Measurements from ENCODE around the gene NT5C. TPM values are rescaled to one million over a fixed set of nuclear protein-coding genes. Genes with fewer than 3 reads are reported as not detected.
"Not testable (repeated sequence)": the region's sequence is repeated elsewhere in the genome, so short reads cannot be mapped to it uniquely, and the experiment has no call there.

The NT5C gene
- total RNA-seq, 2 experiments from 2014 or later: 71.2 to 74.8 TPM

DNA sequence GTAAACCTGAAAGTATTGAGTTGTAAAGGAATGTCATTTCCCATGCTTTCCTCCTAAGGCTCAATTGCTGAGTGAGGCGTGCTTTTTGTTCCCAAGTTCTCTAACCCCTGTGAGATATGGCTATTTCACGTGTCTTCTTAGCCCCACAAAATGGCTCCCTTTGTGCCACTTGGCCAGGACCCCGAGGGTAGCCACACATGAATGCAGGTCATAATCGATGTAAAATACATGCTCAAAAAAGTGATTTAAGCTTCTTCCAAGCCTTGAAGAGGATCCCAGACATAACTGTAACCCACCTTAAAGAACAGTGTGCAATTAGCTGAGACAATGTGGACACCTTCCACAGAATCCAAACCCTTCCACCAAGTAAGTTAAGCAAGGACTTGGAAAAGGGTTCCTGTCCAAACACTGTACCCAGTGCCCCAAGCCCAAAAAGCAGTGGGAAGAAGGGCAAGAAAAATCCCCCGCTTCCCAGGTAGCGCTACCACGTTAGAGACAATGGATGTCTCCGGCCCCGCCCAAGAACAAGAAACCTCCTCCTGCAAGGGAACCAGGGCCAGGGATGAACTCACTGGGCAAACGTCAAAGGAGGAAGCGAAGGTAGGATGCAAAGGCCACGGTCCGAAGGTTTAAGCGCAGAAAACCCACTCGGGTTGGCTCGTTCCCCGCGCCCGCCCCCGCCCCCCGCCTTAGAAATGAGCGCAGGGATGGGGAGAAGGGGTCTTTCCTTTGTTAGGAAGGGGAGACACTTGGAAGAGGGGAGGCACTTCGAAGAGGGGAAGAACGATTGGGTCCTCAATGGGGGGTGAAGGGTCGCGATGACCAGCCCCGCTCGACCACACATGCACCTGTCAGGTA lies 21.6 kb upstream of the NT5C start:
- DNase-seq: peak; percentile 26
- peak overlapping the region; percentile 88 for H3K27ac Mint-ChIP-seq
- H3K27me3 Mint-ChIP-seq: peaks cover 3% of the 10 kb centered on the region
- H3K4me1 Mint-ChIP-seq: peaks cover 29% of the 10 kb centered on the region
- no peaks in the 10 kb centered on the region for H3K9me3 Mint-ChIP-seq
- H3K4me3 Mint-ChIP-seq: peak overlapping the region; percentile 95
- peaks cover 23% of the 10 kb centered on the region for H3K36me3 Mint-ChIP-seq

DNA sequence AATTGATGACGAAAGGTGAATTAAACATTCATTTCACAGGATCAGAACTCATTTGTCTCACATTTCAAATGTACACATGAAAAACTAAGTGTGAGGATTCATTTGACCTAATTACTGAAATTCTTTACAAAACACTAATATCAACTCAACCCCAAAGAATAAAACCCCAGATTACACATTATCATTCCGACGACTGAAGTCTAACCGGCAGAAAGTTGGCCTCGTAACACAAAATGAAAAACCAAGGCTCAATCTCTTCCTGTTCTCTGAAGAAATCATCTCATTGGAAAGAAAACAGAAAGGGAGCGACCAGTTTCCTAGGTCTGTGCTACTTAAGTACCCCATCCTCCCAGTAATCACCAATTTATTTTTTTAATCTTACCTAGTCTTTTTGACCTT lies 21.0 kb upstream of the NT5C start:
- H3K4me1 Mint-ChIP-seq: peaks cover 29% of the 10 kb centered on the region
- H3K27ac Mint-ChIP-seq: peak overlapping the region; percentile 54
- DNase-seq: no peak
- H3K9me3 Mint-ChIP-seq: no peaks in the 10 kb centered on the region
- H3K36me3 Mint-ChIP-seq: peaks cover 27% of the 10 kb centered on the region
- peaks cover 3% of the 10 kb centered on the region for H3K27me3 Mint-ChIP-seq
- H3K4me3 Mint-ChIP-seq: peak overlapping the region; percentile 95

DNA sequence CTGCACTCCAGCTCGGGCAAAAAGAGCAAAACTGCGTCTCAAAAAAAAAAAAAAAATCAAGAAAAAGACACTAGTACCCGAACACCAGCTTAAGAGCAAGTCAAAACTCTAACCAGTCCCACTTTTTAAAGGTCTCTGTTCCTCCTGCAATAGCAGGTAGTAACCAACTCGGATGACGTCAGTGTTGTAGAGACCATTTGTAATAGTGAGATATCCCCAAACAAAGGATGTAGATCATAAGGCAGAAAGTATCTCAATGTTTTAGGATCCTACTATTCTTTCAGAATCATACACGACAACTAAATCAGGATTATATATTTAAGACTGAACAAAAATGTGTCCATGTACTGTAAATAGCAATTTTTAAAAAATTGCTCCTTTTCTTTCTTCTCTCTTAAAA lies 20.4 kb upstream of the NT5C start:
- H3K27ac Mint-ChIP-seq: no peak overlapping the region
- H3K4me1 Mint-ChIP-seq: peaks cover 29% of the 10 kb centered on the region
- peak overlapping the region; percentile 95 for H3K4me3 Mint-ChIP-seq
- peaks cover 33% of the 10 kb centered on the region for H3K36me3 Mint-ChIP-seq
- H3K27me3 Mint-ChIP-seq: peaks cover 3% of the 10 kb centered on the region
- no peaks in the 10 kb centered on the region for H3K9me3 Mint-ChIP-seq
- DNase-seq: no peak

DNA sequence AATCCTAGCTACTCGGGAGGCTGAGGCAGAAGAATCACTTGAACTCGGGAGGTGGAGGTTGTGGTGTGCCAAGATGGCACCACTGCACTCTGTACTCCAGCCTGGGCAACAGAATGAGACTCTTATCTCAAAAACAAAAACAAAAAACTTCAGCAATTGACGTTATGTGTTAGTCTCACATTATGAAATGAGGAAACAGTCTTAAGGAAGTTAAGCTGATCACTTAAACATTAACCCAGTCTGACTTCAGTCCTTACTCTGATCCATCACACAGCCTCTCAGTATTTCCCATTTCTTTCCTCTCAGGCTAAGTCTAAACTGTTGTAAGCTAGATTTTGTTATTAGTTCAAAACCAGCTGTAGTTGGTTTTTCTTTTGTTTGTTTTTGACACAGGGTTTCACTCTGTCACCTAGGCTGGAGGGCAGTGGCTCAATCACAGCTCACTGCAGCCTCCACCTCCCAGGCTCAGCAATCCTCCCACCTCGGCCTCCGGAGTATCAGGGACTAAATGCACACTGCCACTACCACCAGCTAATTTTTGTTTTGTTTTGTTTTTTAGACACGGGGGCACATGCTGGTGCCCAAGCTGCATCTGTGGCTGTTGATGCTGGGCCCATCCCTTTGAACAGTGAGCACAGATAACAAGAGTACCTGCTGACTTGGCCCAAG lies 16.5 kb upstream of the NT5C start:
- no peaks in the 10 kb centered on the region for H3K27me3 Mint-ChIP-seq
- H3K36me3 Mint-ChIP-seq: peaks cover 46% of the 10 kb centered on the region
- H3K4me1 Mint-ChIP-seq: peaks cover 16% of the 10 kb centered on the region
- no peak for DNase-seq
- H3K4me3 Mint-ChIP-seq: no peak overlapping the region
- H3K9me3 Mint-ChIP-seq: no peaks in the 10 kb centered on the region
- H3K27ac Mint-ChIP-seq: peak overlapping the region; percentile 18

DNA sequence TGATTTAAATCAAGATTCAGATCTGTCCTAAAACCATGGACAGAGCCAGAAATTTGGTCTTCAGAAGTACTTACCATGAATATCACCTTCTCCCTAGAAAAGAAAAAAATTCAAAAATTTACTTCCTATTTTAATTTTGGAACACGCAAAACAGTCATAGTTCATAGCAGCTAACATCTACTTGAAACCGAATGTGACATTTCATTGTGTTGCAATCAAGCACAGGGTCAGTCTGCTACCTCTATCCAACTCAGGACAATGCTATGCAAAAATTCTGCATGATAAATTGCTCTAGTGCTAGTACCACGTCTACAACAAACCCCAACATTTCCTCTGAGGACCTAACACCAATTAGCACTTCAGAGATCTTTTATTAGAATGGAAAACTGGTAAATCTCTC lies 15.1 kb upstream of the NT5C start:
- Mint-ChIP-seq H3K4me1 (peaks cover 3% of the 10 kb centered on the region), H3K27ac (no peak overlapping the region), H3K27me3 (no peaks in the 10 kb centered on the region), H3K9me3 (no peaks in the 10 kb centered on the region), H3K4me3 (no peak overlapping the region), H3K36me3 (peaks cover 35% of the 10 kb centered on the region)
- DNase-seq: no peak

DNA sequence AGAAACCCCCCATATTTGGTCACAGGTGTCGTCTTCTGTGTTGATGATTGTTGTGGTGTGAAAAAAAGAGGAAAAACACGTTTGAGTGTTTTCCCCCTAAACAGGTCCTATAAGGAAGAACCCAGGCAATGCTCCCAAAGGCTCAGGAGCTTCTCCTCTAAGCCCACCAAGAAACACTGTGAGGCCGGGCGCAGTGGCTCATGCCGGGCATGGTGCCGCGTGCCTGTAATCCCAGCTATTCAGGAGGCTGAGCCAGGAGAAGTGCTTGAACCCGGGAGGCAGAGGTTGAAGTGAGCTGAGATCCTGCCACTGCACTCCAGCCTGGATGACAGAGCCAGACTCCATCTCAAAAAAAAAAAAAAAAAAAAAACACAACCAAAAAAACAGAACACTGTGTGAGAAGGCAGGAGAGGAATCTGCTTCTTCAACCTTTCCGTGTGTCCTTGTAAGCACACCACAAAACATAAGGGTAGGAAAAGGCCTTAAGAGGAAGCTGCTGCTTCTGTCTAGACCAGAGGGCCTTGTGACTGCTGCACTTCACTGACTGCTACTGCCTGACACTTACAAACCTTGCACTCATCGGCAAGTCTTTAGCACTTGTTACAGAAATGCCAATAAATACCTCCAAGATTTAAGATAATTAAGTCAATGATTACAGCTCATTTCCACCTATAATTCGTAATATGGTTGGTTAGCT lies 13.4 kb upstream of the NT5C start:
- Mint-ChIP-seq H3K4me3 (no peak overlapping the region), H3K4me1 (peaks cover 6% of the 10 kb centered on the region), H3K36me3 (peaks cover 47% of the 10 kb centered on the region), H3K27ac (no peak overlapping the region), H3K27me3 (no peaks in the 10 kb centered on the region), H3K9me3 (no peaks in the 10 kb centered on the region)
- no peak for DNase-seq

DNA sequence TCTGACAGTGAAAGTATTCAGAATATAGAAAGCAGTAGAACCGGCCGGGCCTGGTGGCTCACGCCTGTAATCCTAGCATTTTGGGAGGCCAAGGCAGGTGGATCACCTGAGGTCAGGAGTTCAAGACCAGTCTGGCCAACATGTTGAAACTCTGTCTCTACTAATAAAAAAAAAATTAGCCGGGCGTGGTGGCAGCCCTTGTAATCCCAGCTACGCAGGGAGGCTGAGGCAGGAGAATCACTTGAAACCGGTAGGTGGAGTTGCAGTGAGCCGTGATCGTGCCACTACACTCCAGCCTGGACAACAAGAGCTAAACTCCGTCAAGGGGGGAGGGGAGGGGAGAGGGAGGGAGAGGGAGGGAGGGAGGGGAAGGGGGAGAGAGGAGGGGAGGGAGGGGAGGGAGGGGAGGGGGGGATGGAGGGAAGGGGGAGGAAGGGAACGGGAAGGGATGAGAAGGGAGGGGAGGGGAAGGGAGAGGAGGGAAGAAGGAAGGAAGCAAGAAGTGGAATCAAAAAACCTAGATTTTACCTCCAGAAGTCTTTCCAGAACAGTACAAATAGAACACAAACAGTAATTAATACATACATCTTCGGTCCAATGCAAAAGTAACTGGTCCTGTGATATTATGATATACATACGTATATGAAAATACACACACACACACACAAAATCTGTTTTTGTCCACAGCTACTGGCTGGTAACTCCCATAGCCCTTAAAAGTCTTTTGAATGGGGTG lies 10.9 kb upstream of the NT5C start:
- H3K36me3 Mint-ChIP-seq: peaks cover 38% of the 10 kb centered on the region

DNA sequence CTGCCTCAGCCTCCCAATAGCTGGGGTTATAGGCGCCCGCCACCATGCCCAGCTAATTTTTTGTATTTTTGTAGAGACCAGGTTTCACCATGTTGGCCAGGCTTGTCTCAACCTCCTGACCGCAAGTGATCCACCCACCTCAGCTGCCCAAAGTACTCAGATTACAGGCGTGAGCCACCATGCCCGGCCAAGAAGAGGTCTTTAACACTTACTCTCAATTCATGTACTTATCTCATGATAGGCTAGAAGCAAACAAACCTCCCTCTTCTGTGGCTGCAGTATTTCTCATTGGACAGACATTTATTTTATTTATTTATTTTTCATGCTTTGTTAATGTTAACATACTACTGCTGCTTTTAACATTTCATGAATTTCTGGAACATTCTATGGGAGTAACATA lies 7.0 kb upstream of the NT5C start:
- Mint-ChIP-seq H3K27me3 (no peaks in the 10 kb centered on the region), H3K4me1 (peaks cover 3% of the 10 kb centered on the region), H3K4me3 (no peak overlapping the region), H3K36me3 (peaks cover 23% of the 10 kb centered on the region), H3K9me3 (no peaks in the 10 kb centered on the region), H3K27ac (no peak overlapping the region)
- DNase-seq: no peak

More for the DNA sequence above, 10.9 kb upstream of the NT5C start:
- no peak overlapping the region for H3K27ac Mint-ChIP-seq
- no peaks in the 10 kb centered on the region for H3K27me3 Mint-ChIP-seq
- no peaks in the 10 kb centered on the region for H3K9me3 Mint-ChIP-seq
- H3K4me3 Mint-ChIP-seq: no peak overlapping the region
- H3K4me1 Mint-ChIP-seq: peaks cover 3% of the 10 kb centered on the region
- no peak for DNase-seq

DNA sequence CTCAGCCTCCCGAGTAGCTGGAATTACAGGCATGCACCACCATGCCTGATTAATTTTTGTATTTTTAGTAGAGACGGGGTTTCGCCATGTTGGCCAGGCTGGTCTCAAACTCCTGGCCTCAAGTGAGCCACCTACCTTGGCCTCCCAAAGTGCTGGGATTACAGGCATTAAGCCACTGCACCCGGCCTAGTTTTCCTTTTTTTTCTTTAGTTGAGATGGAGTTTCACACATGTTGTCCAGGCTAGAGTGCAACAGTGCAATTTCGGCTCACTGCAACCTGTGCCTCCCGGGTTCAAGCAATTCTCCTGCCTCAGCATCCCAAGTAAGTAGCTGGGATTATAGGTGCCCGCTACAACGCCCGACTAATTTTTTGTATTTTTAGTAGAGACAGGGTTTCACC lies 6.2 kb upstream of the NT5C start:
- H3K27me3 Mint-ChIP-seq, H3K27ac Mint-ChIP-seq, DNase-seq, H3K4me3 Mint-ChIP-seq, H3K9me3 Mint-ChIP-seq, H3K4me1 Mint-ChIP-seq: not testable (repeated sequence)
- peaks cover 20% of the 10 kb centered on the region for H3K36me3 Mint-ChIP-seq

DNA sequence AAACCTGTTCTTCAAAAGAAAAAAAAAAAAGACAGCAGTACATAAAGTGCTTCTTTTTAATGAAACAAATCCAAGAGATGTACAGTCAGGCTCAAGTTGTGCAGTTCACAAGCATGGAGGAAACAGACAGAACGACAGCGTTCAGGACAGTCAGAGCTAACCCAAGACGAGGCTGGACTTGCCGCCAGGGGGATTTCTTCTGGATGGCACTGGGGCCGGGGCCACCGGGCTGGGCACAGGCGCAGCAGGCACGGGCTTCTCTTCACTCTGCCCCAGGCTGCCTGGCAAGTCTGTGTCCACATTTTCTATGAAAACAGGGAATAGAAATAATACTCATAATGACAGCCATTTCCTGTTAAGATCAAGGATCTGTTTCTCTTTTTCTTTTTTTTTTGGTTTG lies 4.4 kb upstream of the NT5C start:
- peak overlapping the region; percentile 26 for H3K27ac Mint-ChIP-seq
- H3K36me3 Mint-ChIP-seq: peaks cover 12% of the 10 kb centered on the region
- no peak for DNase-seq
- H3K27me3 Mint-ChIP-seq: no peaks in the 10 kb centered on the region
- peaks cover 5% of the 10 kb centered on the region for H3K4me1 Mint-ChIP-seq
- H3K9me3 Mint-ChIP-seq: no peaks in the 10 kb centered on the region
- no peak overlapping the region for H3K4me3 Mint-ChIP-seq

DNA sequence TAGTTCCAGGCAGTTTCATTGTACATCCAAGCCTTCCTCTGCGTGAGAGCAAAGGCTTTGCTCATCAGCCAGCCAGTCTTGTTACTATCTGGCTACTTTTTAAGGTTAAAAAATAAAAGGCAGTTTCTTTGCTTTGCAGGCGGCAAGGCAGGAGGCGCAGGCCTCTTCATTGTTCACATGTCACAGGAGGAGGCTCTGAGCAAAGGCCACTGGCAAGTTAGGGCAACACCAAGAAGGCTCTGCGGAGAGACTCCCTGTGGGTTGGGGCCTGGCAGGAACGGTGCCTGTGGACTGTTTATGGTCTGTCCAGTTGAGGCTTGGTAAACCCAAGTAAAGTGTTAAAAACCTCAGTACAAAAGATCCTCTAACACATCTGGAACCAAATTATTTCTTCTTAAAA lies 3.9 kb upstream of the NT5C start:
- no peak overlapping the region for H3K4me3 Mint-ChIP-seq
- peaks cover 8% of the 10 kb centered on the region for H3K4me1 Mint-ChIP-seq
- no peak for DNase-seq
- no peaks in the 10 kb centered on the region for H3K27me3 Mint-ChIP-seq
- peak overlapping the region; percentile 26 for H3K27ac Mint-ChIP-seq
- H3K36me3 Mint-ChIP-seq: peaks cover 13% of the 10 kb centered on the region
- no peaks in the 10 kb centered on the region for H3K9me3 Mint-ChIP-seq

DNA sequence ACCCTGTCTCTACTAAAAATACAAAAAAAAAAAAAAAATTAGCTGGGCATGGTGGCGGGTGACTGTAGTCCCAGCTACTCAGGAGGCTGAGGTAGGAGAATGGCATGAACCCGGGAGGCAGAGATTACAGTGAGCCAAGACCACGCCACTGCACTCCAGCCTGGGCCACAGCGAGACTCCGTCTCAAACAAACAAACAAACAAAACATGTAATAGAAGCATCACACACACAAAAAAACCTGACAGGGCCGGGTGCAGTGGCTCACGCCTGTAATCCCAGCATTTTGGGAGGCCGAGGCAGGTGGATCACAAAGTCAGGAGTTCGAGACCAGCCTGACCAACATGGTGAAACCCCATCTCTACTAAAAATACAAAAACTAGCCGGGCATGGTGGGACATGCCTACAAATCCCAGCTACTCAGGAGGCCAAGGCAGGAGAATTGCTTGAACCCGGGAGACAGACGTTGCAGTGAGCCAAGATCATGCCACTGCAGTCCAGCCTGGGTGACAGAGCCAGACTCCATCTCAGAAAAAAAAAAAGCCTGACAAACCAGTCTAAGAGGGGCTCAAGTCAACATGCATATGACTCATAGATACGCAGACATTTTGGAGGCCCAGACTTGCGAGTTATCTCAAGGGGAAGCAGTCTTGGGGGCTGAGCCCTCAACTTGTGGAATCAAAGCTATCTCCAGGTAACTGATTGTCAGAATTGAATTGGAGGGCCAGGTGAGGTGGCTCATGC lies 2.2 kb upstream of the NT5C start:
- Mint-ChIP-seq H3K4me1 (peaks cover 13% of the 10 kb centered on the region), H3K36me3 (peaks cover 13% of the 10 kb centered on the region), H3K27ac (peak overlapping the region; percentile 58)
- DNase-seq, H3K4me3 Mint-ChIP-seq, H3K27me3 Mint-ChIP-seq, H3K9me3 Mint-ChIP-seq: not testable (repeated sequence)

DNA sequence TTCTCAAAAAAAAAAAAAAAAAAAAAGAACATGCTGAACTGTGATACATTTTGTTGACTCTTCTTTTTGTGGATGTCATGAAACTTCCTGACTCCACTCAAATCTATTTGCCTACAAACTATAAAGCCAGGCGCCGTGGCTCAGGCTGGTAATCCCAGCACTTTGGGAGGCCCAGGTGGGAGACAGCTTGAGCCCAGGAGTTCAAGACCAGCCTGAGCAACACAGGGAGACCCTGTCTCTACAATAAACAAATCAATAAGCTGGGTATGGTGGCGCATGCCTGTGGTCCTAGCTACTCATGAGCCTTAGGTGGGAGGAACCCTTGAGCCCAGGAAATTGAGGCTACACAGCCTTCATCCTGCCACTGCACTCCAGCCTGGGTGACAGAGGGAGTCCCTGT lies 1.5 kb upstream of the NT5C start:
- H3K27me3 Mint-ChIP-seq: no peaks in the 10 kb centered on the region
- peaks cover 13% of the 10 kb centered on the region for H3K4me1 Mint-ChIP-seq

More for the DNA sequence above, 1.5 kb upstream of the NT5C start:
- H3K27ac Mint-ChIP-seq: no peak overlapping the region
- peaks cover 13% of the 10 kb centered on the region for H3K36me3 Mint-ChIP-seq
- no peak for DNase-seq
- no peak overlapping the region for H3K4me3 Mint-ChIP-seq
- H3K9me3 Mint-ChIP-seq: no peaks in the 10 kb centered on the region
